HG03354 (cell line): ENCODE data around the gene SOD1.
"Not testable (repeated sequence)": the region's sequence is repeated elsewhere in the genome, so short reads cannot be mapped to it uniquely, and the experiment has no call there.

Experiments used
- ATAC-seq: cut with Tn5 transposase; IDR thresholded peaks from one replicate; pipeline ENCODE4 v1.9.1; 2021; ENCODE audit warnings: mild to moderate bottlenecking; ENCODE audit not compliant: unreplicated experiment, poor library complexity, severe bottlenecking

SOD1 gene

DNA sequence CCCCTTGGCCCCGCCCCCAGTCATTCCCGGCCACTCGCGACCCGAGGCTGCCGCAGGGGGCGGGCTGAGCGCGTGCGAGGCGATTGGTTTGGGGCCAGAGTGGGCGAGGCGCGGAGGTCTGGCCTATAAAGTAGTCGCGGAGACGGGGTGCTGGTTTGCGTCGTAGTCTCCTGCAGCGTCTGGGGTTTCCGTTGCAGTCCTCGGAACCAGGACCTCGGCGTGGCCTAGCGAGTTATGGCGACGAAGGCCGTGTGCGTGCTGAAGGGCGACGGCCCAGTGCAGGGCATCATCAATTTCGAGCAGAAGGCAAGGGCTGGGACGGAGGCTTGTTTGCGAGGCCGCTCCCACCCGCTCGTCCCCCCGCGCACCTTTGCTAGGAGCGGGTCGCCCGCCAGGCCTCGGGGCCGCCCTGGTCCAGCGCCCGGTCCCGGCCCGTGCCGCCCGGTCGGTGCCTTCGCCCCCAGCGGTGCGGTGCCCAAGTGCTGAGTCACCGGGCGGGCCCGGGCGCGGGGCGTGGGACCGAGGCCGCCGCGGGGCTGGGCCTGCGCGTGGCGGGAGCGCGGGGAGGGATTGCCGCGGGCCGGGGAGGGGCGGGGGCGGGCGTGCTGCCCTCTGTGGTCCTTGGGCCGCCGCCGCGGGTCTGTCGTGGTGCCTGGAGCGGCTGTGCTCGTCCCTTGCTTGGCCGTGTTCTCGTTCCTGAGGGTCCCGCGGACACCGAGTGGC, at the start of gene SOD1:
SOD1 (plus strand) TSS at position 158 of the 723 bp plus-strand sequence; CDS start at position 235, 77 bp downstream.
- ATAC-seq = peak; percentile 98

DNA sequence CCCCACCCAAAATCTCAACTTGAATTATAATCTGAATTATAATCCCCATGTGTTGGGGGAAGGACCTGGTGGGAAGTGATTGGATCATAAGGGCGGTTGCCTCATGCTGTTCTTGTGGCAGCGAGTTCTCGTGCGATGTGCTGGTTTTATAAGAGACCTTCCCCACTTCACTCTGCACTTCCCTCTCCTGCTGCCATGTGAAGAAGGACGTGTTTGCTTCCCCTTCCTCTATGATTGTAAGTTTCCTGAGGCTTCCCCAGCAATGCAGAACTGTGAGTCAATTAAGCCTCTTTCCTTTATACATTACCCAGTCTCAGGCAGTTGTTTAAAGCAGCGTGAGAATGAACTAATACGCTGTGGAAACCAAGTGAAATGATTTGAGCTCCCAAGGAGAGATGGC, 48.0 kb upstream of the SOD1 start:
- no peak for ATAC-seq

DNA sequence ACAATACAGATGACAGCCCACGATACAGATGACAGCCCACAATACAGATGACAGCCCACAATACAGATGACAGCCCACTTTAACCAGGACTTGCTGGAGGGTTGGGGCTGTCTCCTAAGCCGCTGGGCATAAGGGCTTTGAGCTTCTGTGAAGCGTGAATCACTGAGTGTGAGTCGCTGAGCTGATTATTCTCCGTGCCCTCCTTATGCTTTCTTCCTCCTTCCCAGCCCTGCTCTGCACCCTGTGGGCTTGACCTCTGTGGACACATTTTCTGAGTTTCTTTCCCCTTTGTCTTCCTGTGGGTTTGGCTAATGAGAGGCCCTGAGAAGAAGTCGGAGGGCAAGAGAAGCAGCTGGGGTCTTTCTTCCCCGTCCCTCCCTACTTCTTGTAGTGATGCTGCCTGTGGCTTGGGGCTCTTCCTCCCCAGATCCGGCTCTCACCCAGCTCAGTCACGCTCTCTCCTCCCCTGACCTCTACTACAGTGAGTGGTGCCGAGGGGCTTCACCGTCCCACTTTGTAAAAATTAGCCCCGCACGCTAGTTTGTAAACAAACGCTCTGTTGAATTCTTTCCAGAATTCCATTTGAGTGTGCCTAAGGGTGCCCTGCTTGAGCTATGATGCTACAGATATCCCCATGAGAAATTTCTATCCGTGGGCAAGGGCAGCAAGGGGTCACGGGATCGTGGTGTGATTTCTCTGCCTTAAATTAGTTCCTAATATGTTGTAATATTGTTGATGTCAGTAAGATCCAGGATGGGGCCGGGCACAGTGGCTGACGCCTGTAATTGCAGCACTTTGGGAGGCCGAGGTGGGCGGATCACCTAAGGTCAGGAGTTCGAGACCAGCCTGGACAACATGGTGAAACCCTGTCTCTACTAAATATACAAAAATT, 46.4 kb upstream of the SOD1 start:
- no peak for ATAC-seq

DNA sequence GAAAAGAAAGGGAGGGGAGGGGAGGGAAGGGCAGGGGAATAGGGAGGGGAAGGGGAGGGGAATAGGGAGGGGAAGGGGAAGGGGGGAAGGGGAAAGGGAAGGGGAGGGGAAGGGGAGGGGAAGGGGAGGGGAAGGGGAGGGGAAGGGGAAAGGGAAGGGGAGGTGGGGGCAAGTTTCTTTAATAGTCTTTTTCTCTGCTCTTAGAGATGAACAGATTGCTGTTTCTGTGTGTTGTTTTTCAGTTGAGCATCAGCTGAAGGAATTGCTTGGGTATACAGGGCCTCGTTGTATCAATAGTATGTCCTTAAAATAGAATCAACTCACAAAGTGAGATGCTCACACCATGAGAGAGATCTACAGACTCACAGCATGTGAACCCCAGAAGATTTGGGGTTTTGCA, 44.8 kb upstream of the SOD1 start:
- no peak for ATAC-seq

DNA sequence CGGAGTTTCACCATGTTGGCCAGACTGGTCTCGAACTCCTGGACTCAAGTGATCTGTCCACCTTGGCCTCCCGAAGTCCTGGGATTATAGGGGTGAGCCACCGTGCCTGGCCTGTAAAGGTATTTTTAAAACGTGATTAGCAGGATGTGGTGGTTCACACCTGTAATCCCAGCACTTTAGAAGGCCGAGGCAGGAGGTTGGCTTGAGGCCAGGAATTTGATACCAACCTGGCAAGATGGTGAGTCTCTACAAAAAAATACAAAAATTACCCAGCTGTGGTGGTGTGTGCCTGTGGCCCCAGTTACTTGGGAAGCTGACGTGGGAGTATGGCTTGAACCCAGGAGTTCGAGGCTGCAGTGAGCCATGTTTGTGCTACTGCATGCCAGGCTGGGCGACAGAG, 43.3 kb upstream of the SOD1 start:
- ATAC-seq = no peak

DNA sequence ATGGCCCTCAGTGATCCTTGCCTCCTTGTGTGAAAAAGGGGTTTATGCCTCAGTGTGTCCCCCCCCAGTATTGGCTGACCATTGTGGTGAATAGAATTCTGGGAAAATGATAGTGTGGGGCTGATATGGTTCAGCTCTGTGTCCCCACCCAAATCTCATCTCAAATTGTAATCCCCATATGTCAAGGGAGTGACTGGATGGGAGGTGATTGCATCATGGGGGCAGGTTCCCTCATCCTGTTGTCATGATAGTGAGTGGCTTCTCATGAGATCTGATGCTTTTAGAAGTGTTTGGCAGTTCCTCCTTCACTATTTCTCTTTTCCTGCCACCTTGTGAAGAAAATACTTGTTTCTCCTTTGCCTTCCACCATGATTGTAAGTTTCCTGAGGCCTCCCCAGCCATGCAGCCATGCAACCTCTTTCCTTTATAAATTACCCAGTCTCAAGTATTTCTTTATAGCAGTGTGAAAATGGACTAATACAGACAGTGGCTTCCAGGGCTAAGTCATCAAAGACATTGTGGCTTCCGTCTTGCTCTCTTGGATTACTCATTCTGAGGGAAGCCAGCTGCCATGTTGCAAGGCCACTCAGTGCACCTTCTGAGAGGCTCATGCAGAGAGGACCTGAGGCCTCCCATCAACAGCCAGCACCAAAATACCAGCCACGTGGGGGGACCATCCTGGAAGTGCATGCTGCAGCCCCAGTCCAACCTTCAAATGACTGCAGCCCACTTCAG, 40.6 kb upstream of the SOD1 start:
- ATAC-seq = no peak

DNA sequence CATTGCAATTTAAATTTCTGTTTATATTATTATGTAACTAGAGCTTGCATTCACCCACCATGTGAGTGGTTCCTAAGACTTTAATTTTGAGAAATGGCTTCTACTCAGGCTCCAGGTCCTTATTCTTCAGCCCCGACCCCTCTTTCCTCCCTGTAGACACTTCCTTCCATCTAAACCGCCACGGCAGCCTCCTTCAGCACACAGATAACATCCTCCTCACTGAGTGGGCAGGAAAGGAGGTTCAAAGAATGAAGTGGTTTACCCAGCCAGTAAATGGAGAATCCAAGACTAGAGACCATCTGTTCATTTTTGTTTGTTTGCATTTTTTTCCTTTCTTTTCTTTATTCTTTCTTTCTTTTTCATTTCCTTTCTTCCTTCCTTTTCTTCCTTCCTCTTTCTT, 37.1 kb upstream of the SOD1 start:
- ATAC-seq = no peak

DNA sequence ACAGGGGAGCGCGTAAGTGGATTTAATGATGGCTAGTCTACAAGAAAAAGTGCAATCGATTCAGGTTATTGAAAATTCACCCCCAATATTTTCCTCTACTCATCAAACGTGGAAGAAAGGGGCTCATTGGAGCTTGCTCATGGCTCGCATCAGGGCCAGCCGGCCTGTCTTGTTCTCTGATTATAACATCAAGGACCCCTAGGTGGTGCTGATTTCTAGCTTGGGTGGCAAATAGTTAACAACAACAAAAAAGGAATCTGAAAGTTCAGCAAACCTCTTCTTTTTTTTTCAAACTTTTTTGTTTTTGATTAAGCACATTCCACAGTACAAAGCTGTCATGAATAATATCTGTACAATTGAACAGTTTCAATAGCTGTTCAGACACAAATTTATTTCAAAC, 35.8 kb upstream of the SOD1 start:
- ATAC-seq = no peak

DNA sequence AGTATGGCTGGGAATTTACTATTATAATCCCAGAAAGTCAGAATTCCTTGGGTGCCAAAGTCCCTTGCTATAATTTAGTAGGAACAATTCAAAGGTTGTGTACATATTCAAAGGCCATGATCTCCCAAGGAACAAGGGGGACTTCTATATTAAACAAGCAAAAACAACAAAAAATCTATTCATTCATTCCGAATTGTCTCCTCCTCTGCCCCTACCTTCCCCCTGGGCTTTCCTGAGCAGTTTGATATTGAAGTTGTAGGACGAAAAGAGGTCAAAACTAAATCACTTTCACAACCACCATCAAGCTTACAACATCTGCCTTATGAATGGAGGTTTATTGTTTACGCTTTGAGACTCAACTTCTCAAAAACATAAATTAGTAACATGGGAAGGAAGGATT, 35.3 kb upstream of the SOD1 start:
- ATAC-seq = no peak

DNA sequence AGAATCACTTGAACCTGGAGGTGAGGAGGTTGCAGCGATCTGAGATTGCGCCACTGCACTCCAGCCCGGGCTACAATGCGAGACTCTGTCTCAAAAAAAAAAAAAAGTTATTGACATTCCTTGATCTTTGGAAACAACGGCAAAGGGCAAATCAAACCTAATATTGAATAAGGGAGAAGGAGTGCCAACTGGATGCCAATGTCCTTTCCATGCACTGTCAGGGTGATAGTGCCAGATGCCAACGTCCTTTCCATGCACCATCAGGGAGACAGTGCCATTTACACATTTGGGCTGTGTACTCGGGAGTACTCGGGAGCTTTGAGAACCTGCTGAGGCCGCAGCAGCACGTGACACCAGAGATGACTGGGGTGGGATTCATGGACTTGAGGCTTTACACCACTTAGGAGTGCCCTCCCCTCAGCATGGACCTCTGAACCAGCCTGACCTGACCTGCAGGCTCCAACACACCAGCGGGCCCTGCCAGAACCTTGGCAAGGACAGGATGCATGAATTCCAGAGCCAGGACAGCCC, 34.5 kb upstream of the SOD1 start:
- ATAC-seq = no peak

DNA sequence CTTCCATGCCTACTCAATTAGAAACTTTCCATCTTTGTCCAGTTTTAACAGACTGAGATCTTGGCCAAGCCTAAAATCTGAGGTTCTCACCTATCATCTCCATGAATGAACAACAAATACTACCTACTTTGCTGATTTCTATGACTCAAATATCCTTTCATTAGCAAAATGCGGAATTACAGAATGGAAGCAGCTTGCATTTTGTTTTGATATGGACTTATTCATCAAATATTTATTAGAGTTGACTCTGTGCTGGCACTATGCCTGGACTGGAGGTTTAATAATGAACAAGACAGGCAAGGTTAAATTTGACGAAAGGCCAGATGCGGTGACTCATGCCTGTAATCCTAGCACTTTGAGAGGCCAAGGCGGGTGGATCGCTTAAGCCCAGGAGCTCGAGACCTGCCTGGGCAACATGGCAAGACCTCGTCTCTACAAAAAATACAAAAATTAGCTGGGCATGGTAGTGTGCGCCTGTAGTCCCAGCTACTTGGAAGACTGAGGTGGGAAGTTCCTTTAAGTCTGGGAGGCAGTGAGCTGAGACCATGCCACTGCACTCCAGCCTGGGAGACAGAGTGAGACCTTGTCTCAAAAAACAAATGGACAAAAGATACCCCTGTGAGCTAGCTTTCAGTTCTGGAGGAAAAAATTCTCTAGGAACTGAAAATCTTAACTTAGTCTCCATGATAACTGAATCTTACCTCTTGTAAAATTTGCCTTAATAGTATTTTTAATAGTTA, 29.4 kb upstream of the SOD1 start:
- no peak for ATAC-seq

DNA sequence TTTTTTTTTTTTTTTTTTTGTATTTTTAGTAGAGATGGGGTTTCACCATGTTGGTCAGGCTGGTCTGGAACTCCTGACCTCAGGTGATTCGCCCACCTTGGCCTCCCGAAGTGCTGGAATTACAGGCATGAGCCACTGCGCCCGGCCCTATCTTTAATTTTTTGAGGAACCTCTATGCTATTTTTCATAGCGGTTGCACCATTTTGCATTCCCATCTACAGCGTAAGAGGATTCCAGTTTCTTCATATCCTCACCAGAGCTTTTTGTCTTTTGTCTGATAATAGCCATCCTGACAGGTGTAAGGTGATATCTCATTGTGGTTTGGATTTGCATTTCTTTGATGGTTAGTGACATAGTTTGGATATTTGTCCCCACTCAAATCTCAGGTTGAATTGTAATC, 27.6 kb upstream of the SOD1 start:
- ATAC-seq = not testable (repeated sequence)

DNA sequence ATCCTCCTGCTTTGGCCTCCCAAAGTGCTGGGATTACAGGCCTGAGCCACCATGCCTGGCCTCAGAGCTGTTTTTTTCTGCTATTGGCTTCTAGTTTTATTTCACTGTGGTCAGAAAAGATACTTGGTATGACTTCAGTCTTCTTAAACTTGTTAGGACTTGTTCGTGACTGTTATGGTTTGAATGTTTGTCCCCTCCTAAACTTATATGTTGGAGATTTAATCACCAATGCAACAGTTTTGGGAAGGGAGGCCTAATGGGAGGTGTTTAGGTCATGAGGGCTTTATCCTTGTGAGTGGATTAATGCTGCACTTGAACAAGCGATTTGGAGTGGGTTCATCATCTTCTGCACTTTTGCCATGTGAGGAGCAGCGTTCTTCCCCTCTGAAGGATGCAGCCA, 24.5 kb upstream of the SOD1 start:
- ATAC-seq = no peak

DNA sequence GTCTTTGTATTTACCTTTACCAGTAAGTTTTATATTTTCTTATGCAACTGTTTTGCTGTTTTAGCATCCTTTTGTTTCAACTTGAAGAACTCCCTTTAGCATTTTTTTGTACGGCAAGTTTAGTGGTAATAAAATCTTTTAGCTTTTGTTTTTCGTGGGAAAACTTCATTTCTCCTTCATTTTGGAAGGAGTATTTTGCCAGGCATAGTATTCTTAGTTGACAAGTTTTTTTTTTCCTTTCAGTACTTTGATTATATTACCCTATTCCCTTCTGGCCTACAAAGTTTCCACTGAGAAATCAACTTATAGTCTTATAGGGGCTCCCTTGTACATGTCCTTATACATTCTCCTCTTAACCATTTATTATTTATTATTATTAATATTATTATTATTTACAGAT, 22.6 kb upstream of the SOD1 start:
- ATAC-seq = no peak

DNA sequence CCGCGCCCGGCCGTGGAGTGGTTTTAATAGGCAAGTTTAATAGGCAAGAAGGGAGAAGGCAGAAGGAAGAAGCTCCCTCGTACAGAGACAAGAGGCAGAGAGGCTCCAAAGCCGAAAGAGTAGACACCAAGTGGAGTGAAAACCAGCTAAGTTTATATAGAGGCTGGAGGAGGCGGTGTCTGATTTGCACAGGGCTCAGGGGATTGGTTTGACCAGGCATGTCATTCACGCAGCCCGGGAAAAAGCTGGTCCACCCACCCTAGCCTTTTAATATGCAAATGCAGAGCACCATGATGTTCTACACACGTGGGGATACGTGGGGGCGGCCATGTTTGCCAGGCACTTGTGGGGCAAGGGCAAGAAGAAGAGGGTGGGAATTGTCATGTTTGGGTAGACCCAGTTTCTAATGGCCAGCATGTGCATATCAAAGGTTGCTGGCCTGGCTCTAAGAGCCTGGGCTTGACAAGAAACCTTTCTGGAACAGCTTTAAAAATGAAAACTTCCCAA, 18.0 kb upstream of the SOD1 start:
- no peak for ATAC-seq

DNA sequence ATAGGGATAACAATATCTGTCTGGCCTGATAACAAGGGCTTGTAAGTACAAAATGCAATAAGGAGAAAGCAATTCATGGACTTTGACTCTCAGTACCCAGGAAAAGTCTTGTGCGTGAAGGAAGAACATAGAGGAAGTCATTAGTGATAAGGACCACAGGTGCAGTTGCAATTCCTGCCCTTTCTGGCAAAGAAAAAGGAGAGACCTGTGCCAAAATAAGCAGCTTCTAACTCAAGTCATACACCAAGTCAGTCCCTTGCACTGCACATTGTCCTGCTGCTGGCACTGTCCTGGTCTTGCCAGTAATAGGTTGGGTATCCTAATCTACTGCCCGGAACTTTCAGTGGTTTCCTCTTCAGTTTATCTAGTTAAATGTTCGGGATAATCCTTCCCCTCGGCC, 14.8 kb upstream of the SOD1 start:
- ATAC-seq = no peak

DNA sequence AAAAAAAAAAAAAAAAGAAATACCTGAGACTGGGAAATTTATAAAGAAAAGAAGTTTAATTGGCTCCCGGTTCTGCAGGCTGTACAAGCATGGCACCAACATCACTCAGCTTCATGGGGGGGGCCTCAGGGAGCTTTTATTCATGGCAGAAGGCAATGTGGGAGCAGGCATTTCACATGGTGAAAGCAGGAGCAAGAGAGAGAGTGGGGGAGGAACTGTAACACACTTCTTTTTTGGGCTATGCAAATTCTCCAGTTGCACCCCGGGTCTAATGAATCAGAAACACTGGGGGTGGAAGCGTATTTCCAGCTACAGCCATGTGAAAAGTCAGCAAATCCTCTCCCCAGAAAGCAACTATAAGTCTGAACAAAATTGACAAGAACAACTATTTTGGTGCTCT, 11.8 kb upstream of the SOD1 start:
- ATAC-seq = no peak

DNA sequence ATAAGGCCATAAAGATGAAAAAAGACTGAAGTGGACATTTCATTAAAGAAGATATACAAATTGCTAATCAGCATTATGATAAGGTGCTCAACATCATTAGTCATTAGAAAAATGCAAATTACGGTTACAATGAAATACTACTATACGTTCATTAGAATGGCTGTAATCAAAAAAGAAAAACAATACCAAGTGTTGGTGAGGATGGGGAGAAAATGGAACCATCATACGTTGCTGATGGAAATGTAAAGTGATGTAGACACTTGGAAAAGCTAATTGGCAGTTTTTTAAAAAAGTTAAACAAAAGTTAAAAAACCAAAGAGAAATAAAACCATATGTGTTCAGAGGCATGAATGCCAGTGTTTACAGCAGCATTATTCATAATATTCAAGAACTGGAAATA, 8.6 kb upstream of the SOD1 start:
- ATAC-seq = no peak

DNA sequence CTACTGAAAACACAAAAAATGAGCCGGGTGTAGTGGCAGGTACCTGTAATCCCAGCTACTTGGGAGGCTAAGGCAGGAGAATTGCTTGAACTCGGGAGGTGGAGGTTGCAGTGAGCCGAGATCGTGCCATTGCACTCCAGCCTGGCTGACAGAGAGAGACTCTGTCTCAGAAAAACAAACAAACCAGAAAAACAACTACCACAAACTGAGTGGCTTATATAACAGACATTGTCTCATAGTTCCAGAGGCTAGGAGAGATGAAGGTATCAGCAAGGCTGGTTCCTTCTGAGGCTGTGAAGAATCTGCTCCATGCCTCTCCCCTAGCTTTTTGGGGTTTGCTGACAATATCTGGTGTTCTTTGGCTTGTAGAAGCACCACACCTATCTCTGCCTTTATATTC, 8.0 kb upstream of the SOD1 start:
- not testable (repeated sequence) for ATAC-seq
